ENCODE measurements around the gene MYL2. TPM values are rescaled to one million over a fixed set of nuclear protein-coding genes. Genes with fewer than 3 reads are reported as not detected.

The MYL2 gene
- polyA plus RNA-seq, 4 donors = 0.55 to 143 (median 22.5) TPM

DNA sequence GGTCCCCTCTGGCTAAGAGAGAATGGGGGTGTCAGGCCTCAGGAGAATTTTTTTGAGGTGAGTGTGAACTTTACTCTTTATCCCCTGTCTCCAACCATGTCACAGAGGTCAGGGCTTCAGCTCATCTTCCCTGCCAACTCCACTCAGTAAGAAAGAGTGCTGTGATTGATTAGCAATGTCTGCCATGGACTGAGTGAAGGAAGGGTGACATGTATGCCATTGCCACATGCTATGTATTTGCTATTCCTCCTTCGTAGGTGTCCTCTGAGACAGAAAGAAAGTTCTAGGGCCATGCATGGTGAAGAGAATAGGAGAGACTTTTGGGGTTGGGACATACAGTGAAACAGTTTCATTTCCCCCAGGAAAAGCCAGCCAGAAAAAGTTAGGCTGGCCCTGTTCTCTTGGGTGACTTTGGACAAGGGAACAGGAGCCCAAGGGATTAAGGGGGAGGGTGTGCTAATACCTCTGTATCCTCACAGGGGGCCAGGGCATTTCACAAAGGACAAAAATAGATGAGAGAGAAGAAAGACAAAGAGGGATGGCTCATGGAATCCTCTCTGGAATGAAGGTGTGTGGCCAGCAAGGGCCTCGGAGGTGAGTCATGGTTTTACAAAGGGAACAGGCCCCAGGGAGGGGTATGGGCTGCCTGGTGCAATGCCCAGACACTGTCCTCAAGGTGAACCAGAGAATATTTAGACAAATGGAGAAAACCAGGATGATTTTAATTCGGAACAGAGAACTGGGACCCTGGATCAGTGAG lies 13.9 kb upstream of the MYL2 start:
- no peak for FAIRE-seq

DNA sequence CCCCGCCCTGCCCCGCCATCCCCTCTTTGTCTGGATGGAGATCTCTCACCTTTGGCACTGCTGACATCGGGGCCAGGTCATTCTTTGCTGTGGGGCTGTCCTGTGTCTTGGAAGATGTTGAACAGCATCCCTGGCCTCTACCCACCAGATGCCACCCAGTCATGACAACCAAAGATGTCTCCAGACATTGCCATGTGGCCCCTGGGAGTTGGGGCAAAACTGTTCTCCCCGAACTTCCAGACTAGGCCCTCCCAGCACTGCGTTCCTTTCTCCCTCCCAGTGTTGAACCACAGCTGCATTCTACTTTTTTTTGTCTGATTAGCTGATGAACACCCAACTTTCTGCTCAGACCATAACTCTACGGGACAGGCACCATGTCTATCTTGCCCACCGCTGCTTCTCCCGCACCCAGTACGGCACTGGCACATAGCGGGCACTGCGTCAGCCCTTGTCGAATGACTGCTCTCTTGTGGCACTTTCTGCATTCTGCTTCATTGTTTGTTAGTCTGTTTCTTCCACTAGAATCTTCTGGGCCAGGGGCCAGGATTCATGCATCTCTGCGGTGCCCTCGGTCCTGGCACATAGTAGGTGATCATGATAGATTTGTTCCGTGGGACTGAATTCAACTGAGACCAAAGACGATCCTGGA lies 13.1 kb upstream of the MYL2 start:
- FAIRE-seq = no peak

More for the DNA sequence above, 13.9 kb upstream of the MYL2 start:
- DNase-seq = no peak
- Histone ChIP-seq H3K36me3 (ENCODE audit: control insufficient read depth in 3 of 3, insufficient read depth in 2 of 3, low read depth in 1 of 3, low read length in 3 of 3) (no peaks in the 10 kb centered on the region), H3K9me3 (ENCODE audit: control insufficient read depth in 2 of 2, insufficient read depth in 1 of 2, low read depth in 1 of 2, low read length in 1 of 2) (no peaks in the 10 kb centered on the region), H3K27ac (ENCODE audit: low read depth in 1 of 3, low read length in 2 of 3) (no peak overlapping the region), H3K4me3 (ENCODE audit: low read depth in 1 of 3, low read length in 3 of 3) (no peak overlapping the region), H3K4me1 (ENCODE audit: control insufficient read depth in 3 of 3, insufficient read depth in 2 of 3, low read depth in 1 of 3, low read length in 2 of 3) (no peaks in the 10 kb centered on the region), H3K27me3 (ENCODE audit: control insufficient read depth in 3 of 3, insufficient read depth in 3 of 3, low read length in 3 of 3) (peaks cover 0 to 3% (median 2%) of the 10 kb centered on the region in 3 donors)
- 50 to 70% (median 65%) methylated on average over 3 of the region's 3 CpGs for WGBS, 3 donors

DNA sequence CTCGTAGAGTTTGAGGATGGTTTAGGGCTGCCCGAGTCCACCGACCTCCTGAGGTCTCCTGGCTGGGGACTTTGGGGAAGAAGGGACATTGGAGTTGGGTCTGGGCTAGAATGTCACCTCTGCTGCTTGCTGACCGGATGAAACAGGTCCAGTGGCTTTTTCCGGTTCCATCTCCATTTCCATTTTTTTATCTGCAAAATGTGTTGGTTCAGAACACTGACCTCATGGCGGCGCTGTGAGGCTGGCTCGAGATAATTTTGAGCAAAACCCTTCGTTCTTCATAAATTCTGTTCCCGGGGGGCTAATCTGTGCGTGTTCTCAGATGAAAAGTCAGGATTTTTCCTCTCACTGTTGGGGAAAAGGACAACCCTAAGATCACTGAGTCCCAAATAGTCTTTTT lies 11.7 kb upstream of the MYL2 start:
- FAIRE-seq (no peak), DNase-seq (no peak)
- Histone ChIP-seq H3K9me3 (ENCODE audit: control insufficient read depth in 2 of 2, insufficient read depth in 1 of 2, low read depth in 1 of 2, low read length in 1 of 2) (no peaks in the 10 kb centered on the region), H3K27me3 (ENCODE audit: control insufficient read depth in 3 of 3, insufficient read depth in 3 of 3, low read length in 3 of 3) (peaks cover 0 to 3% (median 2%) of the 10 kb centered on the region in 3 donors), H3K36me3 (ENCODE audit: control insufficient read depth in 3 of 3, insufficient read depth in 2 of 3, low read depth in 1 of 3, low read length in 3 of 3) (no peaks in the 10 kb centered on the region), H3K4me3 (ENCODE audit: low read depth in 1 of 3, low read length in 3 of 3) (no peak overlapping the region), H3K4me1 (ENCODE audit: control insufficient read depth in 3 of 3, insufficient read depth in 2 of 3, low read depth in 1 of 3, low read length in 2 of 3) (no peaks in the 10 kb centered on the region), H3K27ac (ENCODE audit: low read depth in 1 of 3, low read length in 2 of 3) (no peak overlapping the region)
- WGBS, 3 donors = 41 to 51% (median 44%) methylated on average over 11 of the region's 11 CpGs

More for the DNA sequence above, 13.1 kb upstream of the MYL2 start:
- no peaks in the 10 kb centered on the region for H3K36me3 ChIP-seq (ENCODE audit: control insufficient read depth in 3 of 3, insufficient read depth in 2 of 3, low read depth in 1 of 3, low read length in 3 of 3)
- H3K27me3 ChIP-seq (ENCODE audit: control insufficient read depth in 3 of 3, insufficient read depth in 3 of 3, low read length in 3 of 3) = peaks cover 0 to 3% (median 2%) of the 10 kb centered on the region in 3 donors
- H3K27ac ChIP-seq (ENCODE audit: low read depth in 1 of 3, low read length in 2 of 3) = no peak overlapping the region
- DNase-seq = no peak
- H3K4me3 ChIP-seq (ENCODE audit: low read depth in 1 of 3, low read length in 3 of 3) = no peak overlapping the region
- whole genome bisulfite sequencing, 3 donors = 90 to 93% (median 92%) methylated on average over 16 of the region's 16 CpGs
- H3K9me3 ChIP-seq (ENCODE audit: control insufficient read depth in 2 of 2, insufficient read depth in 1 of 2, low read depth in 1 of 2, low read length in 1 of 2) = no peaks in the 10 kb centered on the region
- no peaks in the 10 kb centered on the region for H3K4me1 ChIP-seq (ENCODE audit: control insufficient read depth in 3 of 3, insufficient read depth in 2 of 3, low read depth in 1 of 3, low read length in 2 of 3)

DNA sequence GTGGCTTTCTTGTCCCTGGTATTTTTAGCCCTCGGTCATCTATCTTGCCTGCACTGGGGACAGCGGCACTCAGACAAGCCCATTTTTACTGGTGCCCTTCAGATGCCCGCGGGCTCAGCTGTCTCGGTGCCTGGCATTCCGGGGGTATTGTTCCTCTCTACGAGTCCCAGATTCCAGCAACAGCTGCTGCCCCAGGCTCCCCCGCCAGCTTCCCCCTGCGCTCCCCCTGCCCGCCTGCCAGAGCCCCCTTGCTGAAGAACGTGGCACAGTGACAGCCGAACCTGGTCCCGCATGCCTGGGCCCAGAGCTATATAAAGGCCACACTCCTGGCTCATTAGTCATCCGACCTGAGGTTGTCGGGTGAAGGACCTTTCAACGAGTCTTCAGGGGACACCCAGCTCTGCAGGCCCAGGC lies 10.9 kb upstream of the MYL2 start:
- DNase-seq = no peak
- Histone ChIP-seq H3K4me3 (ENCODE audit: low read depth in 1 of 3, low read length in 3 of 3) (no peak overlapping the region), H3K9me3 (ENCODE audit: control insufficient read depth in 2 of 2, insufficient read depth in 1 of 2, low read depth in 1 of 2, low read length in 1 of 2) (no peaks in the 10 kb centered on the region), H3K4me1 (ENCODE audit: control insufficient read depth in 3 of 3, insufficient read depth in 2 of 3, low read depth in 1 of 3, low read length in 2 of 3) (no peaks in the 10 kb centered on the region), H3K27me3 (ENCODE audit: control insufficient read depth in 3 of 3, insufficient read depth in 3 of 3, low read length in 3 of 3) (peaks cover 0 to 1% (median 1%) of the 10 kb centered on the region in 3 donors), H3K27ac (ENCODE audit: low read depth in 1 of 3, low read length in 2 of 3) (no peak overlapping the region), H3K36me3 (ENCODE audit: control insufficient read depth in 3 of 3, insufficient read depth in 2 of 3, low read depth in 1 of 3, low read length in 3 of 3) (no peaks in the 10 kb centered on the region)
- WGBS, 3 donors = 69 to 78% (median 74%) methylated on average over 16 of the region's 16 CpGs
- no peak for FAIRE-seq

DNA sequence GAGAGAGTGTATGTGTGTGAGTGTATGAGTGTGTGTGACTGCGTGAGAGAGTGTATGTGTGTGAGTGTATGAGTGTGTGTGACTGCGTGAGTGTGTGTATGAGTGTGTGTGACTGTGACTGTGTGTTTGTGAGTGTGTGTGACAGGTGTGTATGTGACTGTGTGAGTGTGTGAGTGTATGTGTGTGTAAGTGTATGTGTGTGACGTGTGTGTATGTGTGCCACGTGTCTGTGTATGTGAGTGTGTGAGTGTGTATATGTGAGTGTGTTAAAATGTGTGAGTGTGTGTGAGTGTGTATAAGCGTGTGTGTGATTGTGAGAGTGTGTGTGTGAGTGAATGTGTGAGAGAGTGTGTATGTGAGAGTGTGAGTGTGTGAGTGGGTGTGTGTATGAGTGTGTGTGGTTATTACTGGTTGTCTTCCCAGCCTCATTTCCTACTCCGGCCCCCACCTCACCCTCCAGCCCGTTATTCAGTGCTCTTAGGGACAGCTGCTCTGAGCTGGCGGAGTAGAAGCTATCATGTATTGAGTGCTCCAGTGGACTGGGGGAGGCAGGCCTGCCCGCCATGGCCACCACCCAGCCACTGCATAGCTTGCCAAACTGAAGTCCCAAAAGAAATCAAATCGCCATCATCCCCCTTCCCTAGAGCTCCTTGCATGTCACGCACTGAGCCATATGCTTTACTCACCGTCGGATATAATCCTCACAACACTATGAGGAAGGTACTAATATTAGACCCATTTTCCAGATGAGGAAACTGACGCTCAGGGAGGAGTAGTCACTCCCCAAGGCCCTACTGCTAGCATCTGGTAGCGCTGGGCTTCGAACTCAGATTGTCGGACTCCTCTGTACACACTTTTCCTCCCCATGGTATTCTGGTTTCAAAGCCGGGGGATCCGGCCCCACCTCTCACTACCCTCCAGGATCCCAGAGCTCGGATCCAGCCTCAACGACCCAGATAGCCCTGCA lies 10.3 kb upstream of the MYL2 start:
- Histone ChIP-seq H3K4me3 (ENCODE audit: low read depth in 1 of 3, low read length in 3 of 3) (no peak overlapping the region), H3K27ac (ENCODE audit: low read depth in 1 of 3, low read length in 2 of 3) (no peak overlapping the region), H3K4me1 (ENCODE audit: control insufficient read depth in 3 of 3, insufficient read depth in 2 of 3, low read depth in 1 of 3, low read length in 2 of 3) (no peaks in the 10 kb centered on the region), H3K27me3 (ENCODE audit: control insufficient read depth in 3 of 3, insufficient read depth in 3 of 3, low read length in 3 of 3) (no peaks in the 10 kb centered on the region), H3K36me3 (ENCODE audit: control insufficient read depth in 3 of 3, insufficient read depth in 2 of 3, low read depth in 1 of 3, low read length in 3 of 3) (no peaks in the 10 kb centered on the region), H3K9me3 (ENCODE audit: control insufficient read depth in 2 of 2, insufficient read depth in 1 of 2, low read depth in 1 of 2, low read length in 1 of 2) (no peaks in the 10 kb centered on the region)
- FAIRE-seq (no peak), DNase-seq (no peak)
- WGBS, 3 donors = 80 to 85% (median 83%) methylated on average over 21 of the region's 21 CpGs

DNA sequence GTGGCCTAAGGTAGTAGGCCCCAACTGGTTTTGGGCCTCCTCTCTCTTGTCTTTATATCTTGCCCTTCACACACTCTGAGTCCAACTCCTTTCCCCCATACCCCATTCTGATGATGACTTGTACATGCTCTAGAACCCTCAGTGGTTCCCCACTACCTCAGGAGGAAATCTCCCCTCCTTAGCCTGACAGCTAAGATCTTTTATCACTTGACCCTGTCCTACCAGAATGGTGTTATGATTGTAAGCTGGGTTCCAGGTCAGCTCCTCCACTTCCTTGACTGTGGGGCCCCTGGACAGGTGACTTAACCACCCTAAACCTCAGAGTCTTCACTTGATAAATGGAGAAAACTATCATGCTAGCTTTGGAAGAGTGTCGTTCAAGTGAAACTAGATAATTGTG lies 9.4 kb upstream of the MYL2 start:
- FAIRE-seq (no peak), DNase-seq (no peak)
- no peaks in the 10 kb centered on the region for H3K4me1 ChIP-seq (ENCODE audit: control insufficient read depth in 3 of 3, insufficient read depth in 2 of 3, low read depth in 1 of 3, low read length in 2 of 3)
- H3K9me3 ChIP-seq (ENCODE audit: control insufficient read depth in 2 of 2, insufficient read depth in 1 of 2, low read depth in 1 of 2, low read length in 1 of 2) = no peaks in the 10 kb centered on the region
- H3K36me3 ChIP-seq (ENCODE audit: control insufficient read depth in 3 of 3, insufficient read depth in 2 of 3, low read depth in 1 of 3, low read length in 3 of 3) = no peaks in the 10 kb centered on the region
- H3K4me3 ChIP-seq (ENCODE audit: low read depth in 1 of 3, low read length in 3 of 3) = no peak overlapping the region
- 67 to 91% (median 90%) methylated on average over 1 of the region's 1 CpG for WGBS, 3 donors
- no peak overlapping the region for H3K27ac ChIP-seq (ENCODE audit: low read depth in 1 of 3, low read length in 2 of 3)
- H3K27me3 ChIP-seq (ENCODE audit: control insufficient read depth in 3 of 3, insufficient read depth in 3 of 3, low read length in 3 of 3) = no peaks in the 10 kb centered on the region

DNA sequence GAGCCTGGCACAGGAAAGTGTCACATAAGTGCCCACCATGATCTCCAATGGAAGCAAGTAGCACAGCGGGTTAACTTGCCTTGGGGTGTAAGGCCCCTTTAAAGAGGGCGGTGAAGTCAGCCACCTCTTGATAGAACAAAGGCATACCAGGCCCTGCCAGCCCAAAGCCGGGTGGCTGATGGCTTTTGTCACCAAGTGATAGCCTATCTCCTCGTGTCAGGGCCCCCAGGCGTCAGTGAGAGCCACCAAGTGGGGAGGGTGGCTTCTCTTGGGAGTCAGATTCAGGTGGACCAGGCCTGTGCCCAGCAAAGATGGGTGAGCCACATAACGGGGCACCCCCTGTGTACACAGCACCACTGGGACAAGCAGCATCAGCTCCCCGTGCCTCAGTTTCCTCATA lies 8.3 kb upstream of the MYL2 start:
- WGBS, 3 donors = 63 to 71% (median 63%) methylated on average over 7 of the region's 7 CpGs
- Histone ChIP-seq H3K27ac (ENCODE audit: low read depth in 1 of 3, low read length in 2 of 3) (no peak overlapping the region), H3K9me3 (ENCODE audit: control insufficient read depth in 2 of 2, insufficient read depth in 1 of 2, low read depth in 1 of 2, low read length in 1 of 2) (no peaks in the 10 kb centered on the region), H3K36me3 (ENCODE audit: control insufficient read depth in 3 of 3, insufficient read depth in 2 of 3, low read depth in 1 of 3, low read length in 3 of 3) (no peaks in the 10 kb centered on the region), H3K27me3 (ENCODE audit: control insufficient read depth in 3 of 3, insufficient read depth in 3 of 3, low read length in 3 of 3) (peaks cover 0 to 2% (median 0%) of the 10 kb centered on the region in 3 donors), H3K4me3 (ENCODE audit: low read depth in 1 of 3, low read length in 3 of 3) (no peak overlapping the region), H3K4me1 (ENCODE audit: control insufficient read depth in 3 of 3, insufficient read depth in 2 of 3, low read depth in 1 of 3, low read length in 2 of 3) (no peaks in the 10 kb centered on the region)
- FAIRE-seq (no peak), DNase-seq (no peak)

DNA sequence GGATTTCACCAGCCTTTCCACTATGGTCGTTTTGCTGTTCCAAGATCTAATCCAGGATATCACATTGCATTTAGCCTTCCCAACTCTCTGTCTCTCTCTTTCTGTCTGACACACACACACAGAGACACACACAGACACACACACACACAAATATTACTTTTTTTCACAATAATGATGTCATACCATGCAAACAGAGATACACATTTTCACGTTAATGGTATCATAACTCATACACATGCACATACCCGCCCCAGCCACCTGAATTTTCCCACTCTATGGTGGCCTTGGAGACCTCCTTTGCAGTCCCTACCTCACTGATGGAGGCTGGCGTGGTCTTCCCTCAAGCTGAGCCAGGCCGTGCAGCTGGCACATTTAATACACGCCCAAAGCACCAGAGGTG lies 7.2 kb upstream of the MYL2 start:
- Histone ChIP-seq H3K9me3 (ENCODE audit: control insufficient read depth in 2 of 2, insufficient read depth in 1 of 2, low read depth in 1 of 2, low read length in 1 of 2) (no peaks in the 10 kb centered on the region), H3K4me3 (ENCODE audit: low read depth in 1 of 3, low read length in 3 of 3) (no peak overlapping the region), H3K36me3 (ENCODE audit: control insufficient read depth in 3 of 3, insufficient read depth in 2 of 3, low read depth in 1 of 3, low read length in 3 of 3) (no peaks in the 10 kb centered on the region), H3K4me1 (ENCODE audit: control insufficient read depth in 3 of 3, insufficient read depth in 2 of 3, low read depth in 1 of 3, low read length in 2 of 3) (no peaks in the 10 kb centered on the region), H3K27ac (ENCODE audit: low read depth in 1 of 3, low read length in 2 of 3) (no peak overlapping the region), H3K27me3 (ENCODE audit: control insufficient read depth in 3 of 3, insufficient read depth in 3 of 3, low read length in 3 of 3) (peaks cover 0 to 2% (median 0%) of the 10 kb centered on the region in 3 donors)
- WGBS, 3 donors = 42 to 64% (median 64%) methylated on average over 6 of the region's 6 CpGs
- no peak for DNase-seq
- no peak for FAIRE-seq

Measured in small intestine (tissue), 7 donors.